ENCODE data around the gene CFAP68. TPM values are rescaled to one million over a fixed set of nuclear protein-coding genes. Genes with fewer than 3 reads are reported as not detected.

CFAP68 gene
- total and polyA plus RNA-seq, 9 of the 15 experiments (the other 6 are each of a cell fraction or from before 2014, with no cell fraction given): 22.8 to 72.3 (median 52.5) TPM

DNA sequence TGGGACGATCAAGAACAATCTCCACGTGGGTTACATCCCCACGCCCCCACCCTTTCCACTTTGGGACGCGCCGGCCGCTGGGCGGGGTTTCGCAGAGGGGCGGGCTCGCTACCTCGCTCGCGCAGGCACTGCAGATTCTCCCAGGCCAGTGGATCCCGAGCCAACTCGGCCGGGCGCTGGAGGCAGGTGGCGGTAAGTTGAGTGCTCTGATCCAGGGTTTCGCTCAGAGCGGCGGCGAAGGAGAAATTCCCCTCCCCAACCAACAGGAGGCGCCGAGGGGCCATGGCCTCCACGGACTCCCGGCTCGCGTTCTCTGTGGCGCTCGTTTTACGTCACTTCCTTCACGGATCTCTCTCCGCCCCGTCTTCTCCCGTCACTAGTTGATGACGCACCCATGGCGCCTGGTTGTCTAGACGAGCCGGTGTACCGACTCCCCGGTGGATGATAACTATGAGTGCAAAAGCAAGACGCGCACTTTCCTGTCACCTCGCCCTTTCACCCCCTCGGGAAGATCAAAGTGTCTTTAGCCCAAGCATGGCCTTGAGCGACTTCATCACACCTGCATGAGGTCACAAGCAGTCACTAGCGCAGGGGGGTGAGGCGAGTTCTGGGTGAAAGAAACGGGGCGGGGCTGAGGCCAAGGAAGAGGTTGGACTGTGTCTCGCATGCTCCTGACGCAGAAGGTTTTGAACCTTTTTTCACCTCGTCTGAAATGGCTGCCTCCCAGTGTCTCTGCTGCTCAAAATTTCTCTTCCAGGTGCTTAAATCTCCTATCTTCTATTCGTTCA is at the start of gene CFAP68, which contains the start of gene FDXACB1 (continued):
- TF ChIP-seq SUPT5H (IDR thresholded peaks at IDR 0.05) (peak; percentile 88), DACH1 (IDR thresholded peaks at IDR 0.05; ENCODE audit: partially characterized antibody) (no peak), ADNP (tag; IDR thresholded peaks at IDR 0.05) (0 out of 2 replicates have a peak, but pooled peaks have one; percentile 5), MTA1 (IDR thresholded peaks at IDR 0.05; ENCODE audit: borderline replicate concordance) (peak; percentile 99), SOX6 (IDR thresholded peaks at IDR 0.05) (peak; percentile 42), SMARCC2 (IDR thresholded peaks at IDR 0.05; ENCODE audit: low read depth) (no peak)
- TF ChIP-seq, protein P1, sequence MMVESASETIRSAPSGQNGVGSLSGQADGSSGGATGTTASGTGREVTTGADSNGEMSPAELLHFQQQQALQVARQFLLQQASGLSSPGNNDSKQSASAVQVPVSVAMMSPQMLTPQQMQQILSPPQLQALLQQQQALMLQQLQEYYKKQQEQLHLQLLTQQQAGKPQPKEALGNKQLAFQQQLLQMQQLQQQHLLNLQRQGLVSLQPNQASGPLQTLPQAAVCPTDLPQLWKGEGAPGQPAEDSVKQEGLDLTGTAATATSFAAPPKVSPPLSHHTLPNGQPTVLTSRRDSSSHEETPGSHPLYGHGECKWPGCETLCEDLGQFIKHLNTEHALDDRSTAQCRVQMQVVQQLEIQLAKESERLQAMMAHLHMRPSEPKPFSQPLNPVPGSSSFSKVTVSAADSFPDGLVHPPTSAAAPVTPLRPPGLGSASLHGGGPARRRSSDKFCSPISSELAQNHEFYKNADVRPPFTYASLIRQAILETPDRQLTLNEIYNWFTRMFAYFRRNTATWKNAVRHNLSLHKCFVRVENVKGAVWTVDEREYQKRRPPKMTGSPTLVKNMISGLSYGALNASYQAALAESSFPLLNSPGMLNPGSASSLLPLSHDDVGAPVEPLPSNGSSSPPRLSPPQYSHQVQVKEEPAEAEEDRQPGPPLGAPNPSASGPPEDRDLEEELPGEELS (CRISPR knock-in tag; IDR thresholded peaks at IDR 0.05; ENCODE audit: borderline replicate concordance): no peak
- TF ChIP-seq, protein P2, sequence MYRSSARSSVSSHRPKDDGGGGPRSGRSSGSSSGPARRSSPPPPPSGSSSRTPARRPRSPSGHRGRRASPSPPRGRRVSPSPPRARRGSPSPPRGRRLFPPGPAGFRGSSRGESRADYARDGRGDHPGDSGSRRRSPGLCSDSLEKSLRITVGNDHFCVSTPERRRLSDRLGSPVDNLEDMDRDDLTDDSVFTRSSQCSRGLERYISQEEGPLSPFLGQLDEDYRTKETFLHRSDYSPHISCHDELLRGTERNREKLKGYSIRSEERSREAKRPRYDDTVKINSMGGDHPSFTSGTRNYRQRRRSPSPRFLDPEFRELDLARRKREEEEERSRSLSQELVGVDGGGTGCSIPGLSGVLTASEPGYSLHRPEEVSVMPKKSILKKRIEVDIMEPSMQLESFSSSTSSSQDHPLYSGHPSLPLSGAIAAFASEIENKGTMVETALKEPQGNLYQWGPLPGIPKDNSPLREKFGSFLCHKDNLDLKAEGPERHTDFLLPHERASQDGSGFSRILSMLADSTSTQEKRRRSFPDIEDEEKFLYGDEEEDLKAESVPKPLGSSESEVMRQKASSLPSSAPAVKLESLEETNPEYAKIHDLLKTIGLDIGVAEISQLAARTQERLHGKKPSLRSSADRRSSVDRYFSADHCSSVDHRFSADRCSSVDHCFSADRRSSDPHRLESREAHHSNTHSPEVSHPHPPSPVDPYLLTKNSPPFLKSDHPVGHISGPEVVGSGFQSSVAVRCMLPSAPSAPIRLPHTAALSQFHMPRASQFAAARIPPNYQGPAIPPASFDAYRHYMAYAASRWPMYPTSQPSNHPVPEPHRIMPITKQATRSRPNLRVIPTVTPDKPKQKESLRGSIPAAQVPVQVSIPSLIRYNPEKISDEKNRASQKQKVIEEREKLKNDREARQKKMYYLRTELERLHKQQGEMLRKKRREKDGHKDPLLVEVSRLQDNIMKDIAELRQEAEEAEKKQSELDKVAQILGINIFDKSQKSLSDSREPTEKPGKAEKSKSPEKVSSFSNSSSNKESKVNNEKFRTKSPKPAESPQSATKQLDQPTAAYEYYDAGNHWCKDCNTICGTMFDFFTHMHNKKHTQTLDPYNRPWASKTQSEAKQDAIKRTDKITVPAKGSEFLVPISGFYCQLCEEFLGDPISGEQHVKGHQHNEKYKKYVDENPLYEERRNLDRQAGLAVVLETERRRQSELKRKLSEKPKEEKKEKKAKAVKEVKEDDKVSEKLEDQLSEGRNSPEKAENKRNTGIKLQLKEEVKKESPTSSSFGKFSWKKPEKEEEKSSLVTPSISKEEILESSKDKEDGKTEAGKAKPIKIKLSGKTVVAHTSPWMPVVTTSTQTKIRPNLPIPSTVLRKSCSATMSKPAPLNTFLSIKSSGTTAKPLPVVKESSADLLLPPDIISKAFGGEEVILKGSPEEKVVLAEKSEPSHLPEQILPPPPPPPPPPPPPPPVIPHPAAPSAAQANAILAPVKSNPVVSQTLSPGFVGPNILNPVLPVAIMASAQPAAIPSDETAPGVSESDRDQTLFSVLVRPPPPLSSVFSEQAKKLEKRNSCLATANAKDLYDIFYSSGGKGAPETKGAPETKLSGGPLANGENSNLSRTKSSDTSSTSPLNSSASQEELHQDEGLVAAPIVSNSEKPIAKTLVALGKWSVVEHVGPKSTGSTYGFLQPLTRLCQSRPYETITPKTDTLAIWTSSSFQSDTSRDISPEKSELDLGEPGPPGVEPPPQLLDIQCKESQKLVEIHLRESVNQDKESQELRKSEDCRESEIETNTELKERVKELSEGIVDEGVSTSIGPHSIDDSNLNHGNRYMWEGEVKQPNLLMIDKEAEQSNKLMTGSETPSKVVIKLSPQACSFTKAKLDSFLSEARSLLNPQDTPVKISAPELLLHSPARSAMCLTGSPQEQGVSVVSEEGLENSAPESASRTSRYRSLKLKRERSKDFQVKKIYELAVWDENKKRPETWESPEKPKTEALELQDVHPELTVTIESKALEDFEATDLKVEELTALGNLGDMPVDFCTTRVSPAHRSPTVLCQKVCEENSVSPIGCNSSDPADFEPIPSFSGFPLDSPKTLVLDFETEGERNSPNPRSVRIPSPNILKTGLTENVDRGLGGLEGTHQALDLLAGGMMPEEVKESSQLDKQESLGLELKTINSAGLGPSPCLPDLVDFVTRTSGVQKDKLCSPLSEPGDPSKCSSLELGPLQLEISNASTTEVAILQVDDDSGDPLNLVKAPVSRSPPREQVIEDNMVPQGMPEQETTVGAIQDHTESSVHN (IDR thresholded peaks at IDR 0.05; ENCODE audit: borderline replicate concordance in 1 of 2, low read depth in 1 of 2): peak in 1 of 2 experiments; percentile 59; a peak in 1 of 4 replicates
- TF ChIP-seq, protein P3, sequence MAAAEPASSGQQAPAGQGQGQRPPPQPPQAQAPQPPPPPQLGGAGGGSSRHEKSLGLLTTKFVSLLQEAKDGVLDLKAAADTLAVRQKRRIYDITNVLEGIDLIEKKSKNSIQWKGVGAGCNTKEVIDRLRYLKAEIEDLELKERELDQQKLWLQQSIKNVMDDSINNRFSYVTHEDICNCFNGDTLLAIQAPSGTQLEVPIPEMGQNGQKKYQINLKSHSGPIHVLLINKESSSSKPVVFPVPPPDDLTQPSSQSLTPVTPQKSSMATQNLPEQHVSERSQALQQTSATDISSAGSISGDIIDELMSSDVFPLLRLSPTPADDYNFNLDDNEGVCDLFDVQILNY (CRISPR knock-in tag; IDR thresholded peaks at IDR 0.05): no peak
- TF ChIP-seq, protein P4, sequence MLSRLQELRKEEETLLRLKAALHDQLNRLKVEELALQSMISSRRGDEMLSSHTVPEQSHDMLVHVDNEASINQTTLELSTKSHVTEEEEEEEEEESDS (CRISPR knock-in tag; IDR thresholded peaks at IDR 0.05): no peak
- TF ChIP-seq, protein P5, sequence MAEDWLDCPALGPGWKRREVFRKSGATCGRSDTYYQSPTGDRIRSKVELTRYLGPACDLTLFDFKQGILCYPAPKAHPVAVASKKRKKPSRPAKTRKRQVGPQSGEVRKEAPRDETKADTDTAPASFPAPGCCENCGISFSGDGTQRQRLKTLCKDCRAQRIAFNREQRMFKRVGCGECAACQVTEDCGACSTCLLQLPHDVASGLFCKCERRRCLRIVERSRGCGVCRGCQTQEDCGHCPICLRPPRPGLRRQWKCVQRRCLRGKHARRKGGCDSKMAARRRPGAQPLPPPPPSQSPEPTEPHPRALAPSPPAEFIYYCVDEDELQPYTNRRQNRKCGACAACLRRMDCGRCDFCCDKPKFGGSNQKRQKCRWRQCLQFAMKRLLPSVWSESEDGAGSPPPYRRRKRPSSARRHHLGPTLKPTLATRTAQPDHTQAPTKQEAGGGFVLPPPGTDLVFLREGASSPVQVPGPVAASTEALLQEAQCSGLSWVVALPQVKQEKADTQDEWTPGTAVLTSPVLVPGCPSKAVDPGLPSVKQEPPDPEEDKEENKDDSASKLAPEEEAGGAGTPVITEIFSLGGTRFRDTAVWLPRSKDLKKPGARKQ (CRISPR knock-in tag; IDR thresholded peaks at IDR 0.05): no peak
- TF ChIP-seq, protein P6, sequence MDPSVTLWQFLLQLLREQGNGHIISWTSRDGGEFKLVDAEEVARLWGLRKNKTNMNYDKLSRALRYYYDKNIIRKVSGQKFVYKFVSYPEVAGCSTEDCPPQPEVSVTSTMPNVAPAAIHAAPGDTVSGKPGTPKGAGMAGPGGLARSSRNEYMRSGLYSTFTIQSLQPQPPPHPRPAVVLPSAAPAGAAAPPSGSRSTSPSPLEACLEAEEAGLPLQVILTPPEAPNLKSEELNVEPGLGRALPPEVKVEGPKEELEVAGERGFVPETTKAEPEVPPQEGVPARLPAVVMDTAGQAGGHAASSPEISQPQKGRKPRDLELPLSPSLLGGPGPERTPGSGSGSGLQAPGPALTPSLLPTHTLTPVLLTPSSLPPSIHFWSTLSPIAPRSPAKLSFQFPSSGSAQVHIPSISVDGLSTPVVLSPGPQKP (CRISPR knock-in tag; IDR thresholded peaks at IDR 0.05): no peak
